Activated T-cell treated with anti-CD3 and anti-CD28 coated beads, Interleukin-2, amount 50 U/mL, for 72 hours (primary cell): ENCODE data around the gene PIP5K1B. TPM values are rescaled to one million over a fixed set of nuclear protein-coding genes. Genes with fewer than 3 reads are reported as not detected.

Source experiments
- ATAC-seq, 2 donors: fragments of 150-1000 bp; cut with Tn5 transposase; replicated peaks in 1 of 2; 2 replicates each; pipeline ENCODE4 v1.10.0; 2021; ENCODE audit warnings: moderate library complexity in 2 of 2, mild to moderate bottlenecking in 1 of 2
- DNase-seq, 2 donors: peaks; one replicate each; pipeline ENCODE4 v3.0.0; 2021 to 2022; ENCODE audit warnings: mixed read lengths in 1 of 2
- H3K27ac Mint-ChIP-seq: one replicate; pipeline ENCODE4 v1.8.0; 2022; ENCODE audit warnings: mild to moderate bottlenecking, moderate library complexity, mixed read lengths
- H3K27me3 Mint-ChIP-seq: one replicate; pipeline ENCODE4 v1.8.0; 2022; ENCODE audit warnings: low read depth, mixed read lengths
- H3K36me3 Mint-ChIP-seq, 2 donors: one replicate each; pipeline ENCODE4 v1.8.0; 2022; ENCODE audit warnings: mixed read lengths in 2 of 2, mild to moderate bottlenecking in 1 of 2; ENCODE audit not compliant: insufficient read depth in 2 of 2
- H3K4me1 Mint-ChIP-seq: one replicate; pipeline ENCODE4 v1.8.0; 2022; ENCODE audit warnings: low read depth, mixed read lengths
- H3K4me3 Mint-ChIP-seq, 2 donors: one replicate each; pipeline ENCODE4 v1.8.0; 2022; ENCODE audit warnings: mild to moderate bottlenecking in 2 of 2, mixed read lengths in 2 of 2, moderate library complexity in 2 of 2
- H3K9me3 Mint-ChIP-seq, 2 donors: one replicate each; pipeline ENCODE4 v1.8.0; 2022; ENCODE audit warnings: mixed read lengths in 2 of 2
- total RNA-seq, 2 donors: library from RNA; stranded (reverse); gene quantifications; one replicate each; pipeline ENCODE4 v1.2.3, GENCODE V29; 2022

The PIP5K1B gene
- total RNA-seq, 2 donors from 2014 or later: 2.5 to 2.8 TPM

GRCh38 chr9:68795411-68795810 is 90.4 kb downstream of the PIP5K1B start:
- H3K27ac Mint-ChIP-seq: no peak overlapping the region
- ATAC-seq (no peak), DNase-seq (no peak)
- H3K36me3 Mint-ChIP-seq: peaks cover 0 to 2% of the 10 kb centered on the region in 2 donors
- no peaks in the 10 kb centered on the region for H3K9me3 Mint-ChIP-seq
- H3K4me1 Mint-ChIP-seq: peaks cover 11% of the 10 kb centered on the region
- no peak overlapping the region for H3K4me3 Mint-ChIP-seq
- peaks cover 15% of the 10 kb centered on the region for H3K27me3 Mint-ChIP-seq

GRCh38 chr9:68797116-68797515 is 92.1 kb downstream of the PIP5K1B start:
- Mint-ChIP-seq H3K9me3 (no peaks in the 10 kb centered on the region), H3K4me3 (no peak overlapping the region), H3K27me3 (peaks cover 15% of the 10 kb centered on the region), H3K36me3 (peaks cover 0 to 2% of the 10 kb centered on the region in 2 donors), H3K4me1 (peaks cover 11% of the 10 kb centered on the region), H3K27ac (no peak overlapping the region)
- DNase-seq (no peak), ATAC-seq (no peak)

- Mint-ChIP-seq H3K4me1 (peaks cover 11% of the 10 kb centered on the region), H3K4me3 (no peak overlapping the region), H3K9me3 (no peaks in the 10 kb centered on the region), H3K36me3 (peaks cover 0 to 2% of the 10 kb centered on the region in 2 donors), H3K27me3 (peaks cover 15% of the 10 kb centered on the region), H3K27ac (no peak overlapping the region)
- ATAC-seq (no peak), DNase-seq (no peak)
These were observed 93.4 kb downstream of the PIP5K1B start for GRCh38 chr9:68798423-68798822.

GRCh38 chr9:68800836-68801235 is 95.8 kb downstream of the PIP5K1B start:
- Mint-ChIP-seq H3K36me3 (peaks cover 0 to 2% of the 10 kb centered on the region in 2 donors), H3K4me3 (no peak overlapping the region), H3K27me3 (peaks cover 19% of the 10 kb centered on the region), H3K4me1 (peaks cover 11% of the 10 kb centered on the region), H3K9me3 (no peaks in the 10 kb centered on the region), H3K27ac (no peak overlapping the region)
- DNase-seq: no peak
- ATAC-seq: no peak

GRCh38 chr9:68802525-68803015 is 97.5 kb downstream of the PIP5K1B start:
- Mint-ChIP-seq H3K27me3 (peaks cover 14% of the 10 kb centered on the region), H3K36me3 (peaks cover 0 to 2% of the 10 kb centered on the region in 2 donors), H3K4me1 (peaks cover 11% of the 10 kb centered on the region), H3K9me3 (no peaks in the 10 kb centered on the region), H3K4me3 (no peak overlapping the region), H3K27ac (no peak overlapping the region)
- ATAC-seq (peak; percentile 98 to 99), DNase-seq (peak; percentile 68 to 77)

- H3K9me3 Mint-ChIP-seq: no peaks in the 10 kb centered on the region
- peaks cover 4% of the 10 kb centered on the region for H3K27me3 Mint-ChIP-seq
- H3K4me3 Mint-ChIP-seq: no peak overlapping the region
- no peak overlapping the region for H3K27ac Mint-ChIP-seq
- DNase-seq: no peak
- no peaks in the 10 kb centered on the region for H3K4me1 Mint-ChIP-seq
- H3K36me3 Mint-ChIP-seq: no peaks in the 10 kb centered on the region
- ATAC-seq: no peak
These were observed 100.2 kb downstream of the PIP5K1B start for GRCh38 chr9:68804911-68805889.

- Mint-ChIP-seq H3K36me3 (no peaks in the 10 kb centered on the region), H3K9me3 (no peaks in the 10 kb centered on the region), H3K4me1 (no peaks in the 10 kb centered on the region), H3K27ac (no peak overlapping the region), H3K4me3 (no peak overlapping the region), H3K27me3 (peaks cover 4% of the 10 kb centered on the region)
- ATAC-seq: no peak
- DNase-seq: no peak
These were observed 101.0 kb downstream of the PIP5K1B start for GRCh38 chr9:68805890-68806517.

GRCh38 chr9:68808338-68808890 is 103.4 kb downstream of the PIP5K1B start:
- H3K4me3 Mint-ChIP-seq: no peak overlapping the region
- H3K36me3 Mint-ChIP-seq: no peaks in the 10 kb centered on the region
- ATAC-seq: no peak
- H3K9me3 Mint-ChIP-seq: no peaks in the 10 kb centered on the region
- H3K4me1 Mint-ChIP-seq: no peaks in the 10 kb centered on the region
- DNase-seq: no peak
- no peak overlapping the region for H3K27ac Mint-ChIP-seq
- H3K27me3 Mint-ChIP-seq: peaks cover 16% of the 10 kb centered on the region

- no peak overlapping the region for H3K27ac Mint-ChIP-seq
- peaks cover 13% of the 10 kb centered on the region for H3K27me3 Mint-ChIP-seq
- no peak for DNase-seq
- H3K36me3 Mint-ChIP-seq: no peaks in the 10 kb centered on the region
- H3K4me3 Mint-ChIP-seq: no peak overlapping the region
- no peak for ATAC-seq
- no peaks in the 10 kb centered on the region for H3K4me1 Mint-ChIP-seq
- H3K9me3 Mint-ChIP-seq: no peaks in the 10 kb centered on the region
These were observed 112.2 kb downstream of the PIP5K1B start for GRCh38 chr9:68817079-68817875.

GRCh38 chr9:68819065-68819464 is 114.0 kb downstream of the PIP5K1B start:
- Mint-ChIP-seq H3K27me3 (peaks cover 7% of the 10 kb centered on the region), H3K36me3 (no peaks in the 10 kb centered on the region), H3K27ac (no peak overlapping the region), H3K4me1 (no peaks in the 10 kb centered on the region), H3K9me3 (no peaks in the 10 kb centered on the region), H3K4me3 (no peak overlapping the region)
- ATAC-seq: no peak
- DNase-seq: no peak

GRCh38 chr9:68821911-68822310 is 116.9 kb downstream of the PIP5K1B start:
- peaks cover 7% of the 10 kb centered on the region for H3K27me3 Mint-ChIP-seq
- H3K36me3 Mint-ChIP-seq: no peaks in the 10 kb centered on the region
- no peak overlapping the region for H3K4me3 Mint-ChIP-seq
- H3K4me1 Mint-ChIP-seq: no peaks in the 10 kb centered on the region
- no peak for DNase-seq
- H3K27ac Mint-ChIP-seq: no peak overlapping the region
- no peak for ATAC-seq
- no peaks in the 10 kb centered on the region for H3K9me3 Mint-ChIP-seq

GRCh38 chr9:68822596-68823165 is 117.6 kb downstream of the PIP5K1B start:
- H3K4me1 Mint-ChIP-seq: no peaks in the 10 kb centered on the region
- ATAC-seq (no peak), DNase-seq (no peak)
- no peaks in the 10 kb centered on the region for H3K36me3 Mint-ChIP-seq
- H3K4me3 Mint-ChIP-seq: no peak overlapping the region
- H3K9me3 Mint-ChIP-seq: no peaks in the 10 kb centered on the region
- peaks cover 7% of the 10 kb centered on the region for H3K27me3 Mint-ChIP-seq
- no peak overlapping the region for H3K27ac Mint-ChIP-seq
